Adrenal gland (tissue), 12 donors: ENCODE data around the gene ETV7. TPM values are rescaled to one million over a fixed set of nuclear protein-coding genes. Genes with fewer than 3 reads are reported as not detected.

Source experiments
- DNase-seq, 7 donors: peaks; one replicate each; pipeline ENCODE4 v3.0.0-alpha.2; 2019 to 2020
- H3K27ac ChIP-seq, 5 donors: fragments of 200-600 bp; sonication (generic) in 4 of 5; 1 replicate in 3 of 5; 2 replicates in 2 of 5; pipeline versions ENCODE4 v1.5.1 to v1.8.0; 2016 to 2020; ENCODE audit warnings: mild to moderate bottlenecking in 1 of 5
- H3K27me3 ChIP-seq: fragments of 200-600 bp; 2 replicates; pipeline ENCODE4 v1.8.0; 2021
- H3K36me3 ChIP-seq, 2 donors: fragments of 200-600 bp; replicated peaks in 1 of 2; 1 replicate in 1 of 2; 2 replicates in 1 of 2; pipeline versions ENCODE4 v1.5.1 to v1.8.0; 2018 to 2022
- H3K4me1 ChIP-seq, 2 donors: fragments of 200-600 bp; replicated peaks in 1 of 2; 1 replicate in 1 of 2; 2 replicates in 1 of 2; pipeline versions ENCODE4 v1.5.1 to v1.8.0; 2018 to 2021
- H3K4me3 ChIP-seq, 4 donors: fragments of 200-600 bp; sonication (generic) in 3 of 4; one replicate each; pipeline ENCODE4 v1.5.1; 2016 to 2018
- H3K9me3 ChIP-seq, 3 donors: fragments of 200-600 bp; sonication (generic) in 1 of 3; replicated peaks in 1 of 3; 1 replicate in 2 of 3; 2 replicates in 1 of 3; pipeline versions ENCODE4 v1.5.1 to v1.8.0; 2016 to 2021
- POLR2A ChIP-seq, 2 donors: fragments of 450-650 bp; IDR thresholded peaks; one replicate each; pipeline ENCODE4 v1.6.1; 2017; ENCODE audit warnings: antibody characterized with exemption in 2 of 2, mild to moderate bottlenecking in 2 of 2, moderate library complexity in 1 of 2
- WGBS, 4 donors: extraction: QIAGEN DNeasy Blood & Tissue Kit in 2 of 4; methylation state at CpG; one replicate each; pipeline versions ENCODE4 v1.1.5 to v1.1.7; 2013 to 2017; 5-methylcytosine and 5-hydroxymethylcytosine counted together
- intact Hi-C, 2 donors: fragments of 100-400 bp; cut with DNase I; formaldehyde crosslinking; loops; one replicate each; pipeline versions ENCODE4 v1.14.1 to v1.15.0; 2022 to 2023
- polyA plus RNA-seq, 3 donors: library from polyadenylated mRNA; stranded (reverse); fragments of 200-250 nt in 2 of 3; fragments of 350-450 nt in 1 of 3; fragmentation: Illumina TruSeq in 1 of 3; extraction: RNeasy Lipid Tissue Mini Kit (QIAGEN cat#74804) in 1 of 3; gene quantifications; one replicate each; pipeline ENCODE4 v1.2.3, GENCODE V29; 2013 to 2014
- total RNA-seq, 9 donors: library from RNA; depleted of rRNA in 4 of 9; stranded (reverse); fragments of >200 nt in 4 of 9; fragments of 120-200 nt in 1 of 9; fragmentation: NEBNext Ultra II Directional in 1 of 9; extraction: Animal tissue kit (Norgen Biotek cat#: 25700) in 1 of 9; gene quantifications; one replicate each; pipeline versions ENCODE4 v1.1.0 to v1.2.4, GENCODE V29; 2013 to 2023
- TF ChIP-seq, protein P1 (sequence below), 6 experiments: fragments of 450-650 bp in 4 of 6; fragments of 200-600 bp in 2 of 6; sonication (generic) in 1 of 6; IDR thresholded peaks; 1 replicate in 5 of 6; 2 replicates in 1 of 6; pipeline versions ENCODE4 v1.5.1 to v1.8.0; 2016 to 2021; ENCODE audit warnings: antibody characterized with exemption in 6 of 6, mild to moderate bottlenecking in 2 of 6, moderate library complexity in 1 of 6
- donor health status: healthy with polysubstance abuse.
- donor health status: Bipolar disorder and iron deficiency.
- donor health status: DM: yes; HTN: yes; CAD: no.
- donor health status: DM: no; HTN: no; CAD: no.
- donor health status: DM: no; HTN: no; CAD: no.
- donor health status: DM: yes; HTN: yes; CAD: no.

ETV7 gene
- total and polyA plus RNA-seq, 12 donors, result 0.28 to 6.0 (median 2.3) TPM; not detected in 1

DNA sequence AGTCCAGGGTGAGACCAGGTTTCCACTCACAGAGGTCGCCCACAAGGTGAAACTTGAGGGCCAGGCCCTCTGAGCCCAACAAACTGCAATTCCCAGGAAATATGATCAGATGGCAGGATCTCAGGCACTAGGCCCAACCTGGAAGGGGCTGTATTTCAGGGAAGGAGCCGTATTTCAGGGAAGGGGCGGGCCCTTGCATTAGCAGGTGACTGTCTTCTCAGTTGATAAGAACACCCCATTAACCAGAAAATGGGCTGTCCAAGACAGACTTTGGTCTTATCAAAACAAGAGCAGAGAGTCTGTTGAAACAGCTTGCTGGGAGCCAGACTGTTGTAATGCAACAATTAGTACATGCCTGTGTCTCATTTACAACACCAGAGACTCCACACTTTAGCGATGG, 39.8 kb downstream of the ETV7 start:
- intact Hi-C loops, result no loop called here
- H3K4me3 ChIP-seq, result no peak overlapping the region
- peak in 1 of 7 donors; percentile 7 for DNase-seq
- 88 to 93% (median 91%) methylated on average over 4 of the region's 4 CpGs for WGBS, 4 donors
- no peak for TF ChIP-seq POLR2A (IDR thresholded peaks at IDR 0.05)
- TF ChIP-seq, protein P1, sequence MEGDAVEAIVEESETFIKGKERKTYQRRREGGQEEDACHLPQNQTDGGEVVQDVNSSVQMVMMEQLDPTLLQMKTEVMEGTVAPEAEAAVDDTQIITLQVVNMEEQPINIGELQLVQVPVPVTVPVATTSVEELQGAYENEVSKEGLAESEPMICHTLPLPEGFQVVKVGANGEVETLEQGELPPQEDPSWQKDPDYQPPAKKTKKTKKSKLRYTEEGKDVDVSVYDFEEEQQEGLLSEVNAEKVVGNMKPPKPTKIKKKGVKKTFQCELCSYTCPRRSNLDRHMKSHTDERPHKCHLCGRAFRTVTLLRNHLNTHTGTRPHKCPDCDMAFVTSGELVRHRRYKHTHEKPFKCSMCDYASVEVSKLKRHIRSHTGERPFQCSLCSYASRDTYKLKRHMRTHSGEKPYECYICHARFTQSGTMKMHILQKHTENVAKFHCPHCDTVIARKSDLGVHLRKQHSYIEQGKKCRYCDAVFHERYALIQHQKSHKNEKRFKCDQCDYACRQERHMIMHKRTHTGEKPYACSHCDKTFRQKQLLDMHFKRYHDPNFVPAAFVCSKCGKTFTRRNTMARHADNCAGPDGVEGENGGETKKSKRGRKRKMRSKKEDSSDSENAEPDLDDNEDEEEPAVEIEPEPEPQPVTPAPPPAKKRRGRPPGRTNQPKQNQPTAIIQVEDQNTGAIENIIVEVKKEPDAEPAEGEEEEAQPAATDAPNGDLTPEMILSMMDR (IDR thresholded peaks at IDR 0.05), result no peak
- H3K27me3 ChIP-seq, result no peaks in the 10 kb centered on the region
- H3K9me3 ChIP-seq, result no peaks in the 10 kb centered on the region
- no peak overlapping the region for H3K27ac ChIP-seq
- H3K4me1 ChIP-seq, result peaks cover 0 to 22% of the 10 kb centered on the region in 2 donors
- H3K36me3 ChIP-seq, result no peaks in the 10 kb centered on the region

DNA sequence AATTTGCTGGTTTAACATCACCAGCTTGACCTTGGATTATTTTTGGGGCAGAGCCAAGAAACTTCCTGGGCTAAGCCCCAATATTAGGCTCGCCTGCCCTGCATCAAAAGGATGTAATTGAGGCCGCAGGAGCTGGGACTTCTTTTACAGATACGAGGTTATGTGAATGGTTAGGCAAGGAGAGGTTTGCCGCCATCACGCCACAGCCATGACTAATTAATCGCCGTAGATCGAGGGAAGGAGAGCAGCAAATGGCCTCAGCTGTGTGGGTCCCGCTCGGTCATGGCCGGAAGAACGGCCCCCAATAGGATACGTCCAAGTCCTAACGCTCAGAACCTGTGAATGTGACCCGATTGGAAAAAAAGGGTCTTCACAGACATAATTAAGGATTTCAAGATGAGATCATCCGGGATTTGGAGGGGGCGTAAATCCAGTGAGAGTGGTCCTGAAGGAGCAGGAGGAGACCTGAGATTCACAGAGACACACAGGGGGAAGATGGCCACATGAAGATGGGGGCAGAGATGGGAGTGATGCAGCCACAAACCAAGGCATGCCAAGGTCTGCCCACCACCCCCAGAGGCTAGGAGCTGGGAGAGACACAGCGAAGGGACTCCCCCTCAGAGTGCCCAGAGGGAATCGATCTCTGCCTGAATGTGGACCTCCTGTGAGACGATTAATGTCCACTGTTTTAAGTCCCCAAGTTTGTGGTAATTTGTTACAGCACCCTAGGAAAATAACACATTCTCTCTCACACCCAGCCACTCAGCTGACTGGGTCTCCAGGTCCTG, 40.8 kb downstream of the ETV7 start:
- Histone ChIP-seq H3K36me3 (no peaks in the 10 kb centered on the region), H3K27ac (peak overlapping the region in 1 of 5 donors; percentile 1), H3K4me1 (peaks cover 0 to 19% of the 10 kb centered on the region in 2 donors), H3K4me3 (no peak overlapping the region), H3K9me3 (no peaks in the 10 kb centered on the region), H3K27me3 (no peaks in the 10 kb centered on the region)
- 79 to 91% (median 84%) methylated on average over 19 to 20 of the region's 20 CpGs for WGBS, 4 donors
- intact Hi-C loops, result no loop called here
- TF ChIP-seq POLR2A (IDR thresholded peaks at IDR 0.05), result no peak
- TF ChIP-seq, protein P1 (IDR thresholded peaks at IDR 0.05), result no peak
- DNase-seq, result peak in 1 of 7 donors; percentile 17

DNA sequence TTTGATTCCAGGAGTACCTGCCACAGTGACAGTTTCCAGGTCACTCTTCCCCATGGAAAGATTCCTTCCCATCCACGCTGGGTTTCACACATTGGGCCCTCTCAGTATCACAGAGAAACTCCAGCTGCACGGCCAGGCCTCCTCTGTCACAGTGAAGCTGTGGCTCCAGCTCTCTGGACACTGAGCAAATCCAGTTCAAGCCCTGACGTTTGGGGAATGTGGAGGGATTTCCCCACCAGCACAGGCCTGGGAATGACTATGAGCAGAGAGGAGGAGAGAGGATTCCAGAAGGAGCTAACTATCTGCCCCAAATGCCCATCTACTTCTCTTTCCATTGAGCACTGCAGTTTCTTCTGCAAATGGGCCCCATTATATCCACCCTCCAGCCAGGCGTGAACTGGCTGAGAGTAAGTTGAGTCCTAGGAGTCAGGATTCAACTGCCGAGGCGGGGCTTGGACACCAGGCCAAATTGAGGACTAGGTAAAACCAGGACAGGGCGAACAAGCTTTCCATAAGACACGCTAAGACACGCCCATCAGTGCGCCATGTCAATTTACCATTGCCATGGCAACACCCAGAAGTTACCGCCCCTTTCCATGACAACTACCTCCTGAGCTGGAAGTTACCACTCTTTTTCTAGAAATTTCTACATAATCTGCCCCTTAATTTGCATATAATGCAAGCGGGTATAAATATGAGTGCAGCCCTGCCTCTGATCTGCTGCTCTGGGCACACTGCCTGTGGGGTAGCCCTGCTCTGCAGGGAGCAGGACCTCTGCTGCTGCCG, 41.6 kb downstream of the ETV7 start:
- TF ChIP-seq, protein P1 (IDR thresholded peaks at IDR 0.05), result no peak
- TF ChIP-seq POLR2A (IDR thresholded peaks at IDR 0.05), result no peak
- 84 to 87% (median 86%) methylated on average over 12 to 13 of the region's 13 CpGs for WGBS, 4 donors
- DNase-seq, result no peak
- intact Hi-C loops, result no loop called here
- Histone ChIP-seq H3K4me1 (peaks cover 0 to 11% of the 10 kb centered on the region in 2 donors), H3K27me3 (no peaks in the 10 kb centered on the region), H3K27ac (no peak overlapping the region), H3K4me3 (no peak overlapping the region), H3K36me3 (no peaks in the 10 kb centered on the region), H3K9me3 (no peaks in the 10 kb centered on the region)

DNA sequence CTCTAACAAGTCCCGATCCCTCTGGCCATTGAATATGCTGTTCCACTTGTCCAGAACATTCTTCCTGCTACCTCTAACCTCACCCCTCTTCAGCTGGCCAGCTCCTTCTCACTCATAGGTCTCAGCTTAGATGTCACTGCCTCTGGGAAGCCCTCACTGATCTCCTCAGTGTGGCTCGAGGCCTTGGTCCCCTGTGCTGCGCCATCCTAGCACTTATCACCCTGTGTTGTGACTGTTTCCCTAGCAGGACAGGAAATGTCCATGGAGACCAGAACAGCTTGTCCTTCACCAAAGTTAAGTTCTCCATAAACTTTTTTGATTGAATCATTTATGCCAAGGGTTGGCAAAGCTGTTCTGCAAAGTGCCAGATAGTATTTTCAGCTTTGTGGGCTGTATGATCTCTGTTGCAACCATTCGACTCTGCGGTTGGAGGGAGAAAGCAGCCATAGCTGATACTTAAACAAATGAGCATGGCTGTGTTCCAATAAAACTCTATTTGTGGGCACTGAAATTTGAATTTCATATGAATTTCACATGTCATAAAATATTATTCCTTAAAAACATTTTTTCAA, 44.3 kb downstream of the ETV7 start:
- H3K27me3 ChIP-seq, result no peaks in the 10 kb centered on the region
- 69 to 91% (median 84%) methylated on average over 5 of the region's 5 CpGs for WGBS, 4 donors
- H3K9me3 ChIP-seq, result no peaks in the 10 kb centered on the region
- no peak for DNase-seq
- no peak overlapping the region for H3K4me3 ChIP-seq
- no peaks in the 10 kb centered on the region for H3K36me3 ChIP-seq
- no peak overlapping the region for H3K27ac ChIP-seq
- intact Hi-C loops, result no loop called here
- TF ChIP-seq POLR2A (IDR thresholded peaks at IDR 0.05), result no peak
- TF ChIP-seq, protein P1 (IDR thresholded peaks at IDR 0.05), result no peak
- no peaks in the 10 kb centered on the region for H3K4me1 ChIP-seq
